G401 (cell line): ENCODE measurements around the gene RASGRP2. TPM values are rescaled to one million over a fixed set of nuclear protein-coding genes. Genes with fewer than 3 reads are reported as not detected.

Experiments
- DNase-seq: peaks from one replicate; pipeline ENCODE4 v3.0.0-alpha.2; 2015; ENCODE audit warnings: low spot score
- in situ Hi-C: cut with HindIII; loops from 2 replicates; pipeline ENCODE4 v1.10.0; 2016; ENCODE audit warnings: low sequenced_read_pairs, mixed read lengths
- total RNA-seq: library from RNA; depleted of rRNA; stranded (reverse); fragments of >200 nt; shearing (Covaris generic); gene quantifications from 2 replicates; pipeline ENCODE4 v1.2.3, GENCODE V29; 2014

The RASGRP2 gene
- total RNA-seq, 1 experiment from 2014 or later: 1.9 TPM

- in situ Hi-C loops: no loop called here
- DNase-seq: no peak
Measured at GRCh38 chr11:64723907-64724862, 19.8 kb downstream of the RASGRP2 start.

GRCh38 chr11:64723117-64723906, 20.6 kb downstream of the RASGRP2 start, which contains the start of gene NRXN2:
NRXN2 (minus strand) TSS chr11:64723197; CDS start chr11:64713699, 9,498 bp downstream.
- DNase-seq: peak; percentile 97
- in situ Hi-C loops: no loop called here

- no peak for DNase-seq
Measured at GRCh38 chr11:64722141-64723065, 21.5 kb downstream of the RASGRP2 start.

GRCh38 chr11:64721359-64721699, 22.6 kb downstream of the RASGRP2 start:
- no peak for DNase-seq
- in situ Hi-C loops: no loop called here

More at GRCh38 chr11:64722141-64723065, 21.5 kb downstream of the RASGRP2 start:
- in situ Hi-C loops: no loop called here

GRCh38 chr11:64720640-64721358, 23.1 kb downstream of the RASGRP2 start:
- DNase-seq: no peak
- in situ Hi-C loops: no loop called here

GRCh38 chr11:64720167-64720566, 23.8 kb downstream of the RASGRP2 start:
- in situ Hi-C loops: no loop called here
- DNase-seq: no peak

- in situ Hi-C loops: no loop called here
- no peak for DNase-seq
Measured at GRCh38 chr11:64719406-64719805, 24.5 kb downstream of the RASGRP2 start.

- DNase-seq: no peak
- in situ Hi-C loops: no loop called here
Measured at GRCh38 chr11:64718780-64719124, 25.2 kb downstream of the RASGRP2 start.

GRCh38 chr11:64718084-64718779, 25.7 kb downstream of the RASGRP2 start:
- DNase-seq: peak; percentile 75
- in situ Hi-C loops: no loop called here

GRCh38 chr11:64717268-64717578, 26.7 kb downstream of the RASGRP2 start:
- in situ Hi-C loops: no loop called here
- DNase-seq: no peak

- DNase-seq: no peak
- in situ Hi-C loops: no loop called here
Measured at GRCh38 chr11:64716473-64717267, 27.3 kb downstream of the RASGRP2 start.

GRCh38 chr11:64715756-64716472, 28.0 kb downstream of the RASGRP2 start:
- DNase-seq: no peak
- in situ Hi-C loops: no loop called here

- in situ Hi-C loops: no loop called here
- no peak for DNase-seq
Measured at GRCh38 chr11:64715110-64715509, 28.8 kb downstream of the RASGRP2 start.

- DNase-seq: no peak
- in situ Hi-C loops: no loop called here
Measured at GRCh38 chr11:64714666-64715065, 29.3 kb downstream of the RASGRP2 start.

GRCh38 chr11:64713781-64714363, 30.1 kb downstream of the RASGRP2 start:
- no peak for DNase-seq
- in situ Hi-C loops: no loop called here

GRCh38 chr11:64713016-64713707, 30.8 kb downstream of the RASGRP2 start:
- in situ Hi-C loops: no loop called here
- no peak for DNase-seq
